OCI-LY1 (cell line): ENCODE data around the gene CDHR1.

Experiments
- H2AFZ ChIP-seq: fragments of 200-600 bp; sonication (generic), shearing (Covaris generic); 2 replicates; pipeline ENCODE4 v1.6.0; 2014; ENCODE audit warnings: antibody characterized with exemption, mild to moderate bottlenecking, low read length
- H3F3A ChIP-seq: fragments of 200-600 bp; sonication (generic), shearing (Covaris generic); 2 replicates; pipeline ENCODE4 v1.6.0; 2014; ENCODE audit warnings: mild to moderate bottlenecking, antibody characterized with exemption, low read length, moderate library complexity; ENCODE audit not compliant: insufficient read depth
- H3K27ac ChIP-seq: fragments of 200-600 bp; sonication (generic); 2 replicates; pipeline ENCODE4 v1.5.1; 2014; ENCODE audit warnings: low read length, mixed run types, mild to moderate bottlenecking, low read depth; ENCODE audit not compliant: poor library complexity, severe bottlenecking
- H3K27me3 ChIP-seq: fragments of 200-600 bp; sonication (generic); 2 replicates; pipeline ENCODE4 v1.6.0; 2014; ENCODE audit warnings: antibody characterized with exemption, mild to moderate bottlenecking, low read length, moderate library complexity; ENCODE audit not compliant: insufficient read depth
- H3K36me3 ChIP-seq: fragments of 200-600 bp; sonication (generic); 2 replicates; pipeline ENCODE4 v1.6.1; 2014; ENCODE audit warnings: mild to moderate bottlenecking, antibody characterized with exemption, low read length, moderate library complexity, mixed read lengths; ENCODE audit not compliant: insufficient read depth
- H3K4me1 ChIP-seq: fragments of 200-600 bp; sonication (generic); 2 replicates; pipeline ENCODE4 v1.5.1; 2014; ENCODE audit warnings: mild to moderate bottlenecking, low read length, moderate library complexity; ENCODE audit not compliant: insufficient read depth, severe bottlenecking
- H3K4me2 ChIP-seq: fragments of 200-600 bp; sonication (generic), shearing (Covaris generic); 2 replicates; pipeline ENCODE4 v1.6.1; 2014; ENCODE audit warnings: low read length
- H3K4me3 ChIP-seq: fragments of 200-600 bp; sonication (generic); 2 replicates; pipeline ENCODE4 v1.5.1; 2014; ENCODE audit warnings: low read length, low read depth, mild to moderate bottlenecking, mixed read lengths; ENCODE audit not compliant: poor library complexity, severe bottlenecking
- H3K79me2 ChIP-seq: fragments of 200-600 bp; shearing (Covaris generic); 2 replicates; pipeline ENCODE4 v1.6.1; 2016; ENCODE audit warnings: mixed run types, low read length, mixed read lengths; ENCODE audit not compliant: insufficient read depth
- H3K9ac ChIP-seq: fragments of 200-600 bp; sonication (generic), shearing (Covaris generic); 2 replicates; pipeline ENCODE4 v1.6.1; 2014; ENCODE audit warnings: mild to moderate bottlenecking, low read length, mixed read lengths
- H3K9me2 ChIP-seq: fragments of 200-600 bp; sonication (generic), shearing (Covaris generic); 2 replicates; pipeline ENCODE4 v1.6.1; 2014; ENCODE audit warnings: low read depth, mild to moderate bottlenecking, low read length, mixed read lengths
- H3K9me3 ChIP-seq: fragments of 200-600 bp; shearing (Covaris generic); 2 replicates; pipeline ENCODE4 v1.6.1; 2014; ENCODE audit warnings: low read length, mixed read lengths
- H4K20me1 ChIP-seq: fragments of 200-600 bp; sonication (generic), shearing (Covaris generic); 2 replicates; pipeline ENCODE4 v1.6.0; 2016; ENCODE audit warnings: mild to moderate bottlenecking, low read length; ENCODE audit not compliant: insufficient read depth
- CTCF ChIP-seq: fragments of 200-600 bp; sonication (generic), shearing (Covaris generic); IDR thresholded peaks from 2 replicates; pipeline ENCODE4 v1.5.1; 2017; ENCODE audit warnings: mild to moderate bottlenecking, antibody characterized with exemption, low read length, moderate library complexity, mixed read lengths
- EZH2 ChIP-seq: fragments of 200-600 bp; sonication (generic), shearing (Covaris generic); IDR thresholded peaks from 2 replicates; pipeline ENCODE4 v1.8.0; 2017; ENCODE audit warnings: borderline replicate concordance, mixed run types, mild to moderate bottlenecking, antibody characterized with exemption, low read length, moderate library complexity, mixed read lengths

Gene CDHR1

GRCh38 chr10:84196083-84196482 lies 1.7 kb downstream of the CDHR1 start:
- no peaks in the 10 kb centered on the region for H3F3A ChIP-seq
- H3K9me3 ChIP-seq, result no peaks in the 10 kb centered on the region
- H3K27ac ChIP-seq, result no peak overlapping the region
- no peak overlapping the region for H3K4me2 ChIP-seq
- no peaks in the 10 kb centered on the region for H3K79me2 ChIP-seq
- no peak for TF ChIP-seq EZH2
- TF ChIP-seq CTCF, result no peak
- peaks cover 6% of the 10 kb centered on the region for H3K4me1 ChIP-seq
- H3K36me3 ChIP-seq, result no peaks in the 10 kb centered on the region
- H3K9ac ChIP-seq, result no peak overlapping the region
- no peak overlapping the region for H2AFZ ChIP-seq
- H3K4me3 ChIP-seq, result no peak overlapping the region
- H3K27me3 ChIP-seq, result 0 out of 2 replicates have a peak, but pooled peaks cover 14% of the 10 kb centered on the region
- no peaks in the 10 kb centered on the region for H3K9me2 ChIP-seq
- H4K20me1 ChIP-seq, result no peaks in the 10 kb centered on the region

- Histone ChIP-seq H3K27me3 (0 out of 2 replicates have a peak, but pooled peaks cover 10% of the 10 kb centered on the region), H3F3A (no peaks in the 10 kb centered on the region), H3K36me3 (no peaks in the 10 kb centered on the region), H3K9me3 (no peaks in the 10 kb centered on the region), H3K4me3 (no peak overlapping the region), H3K9me2 (no peaks in the 10 kb centered on the region), H3K79me2 (no peaks in the 10 kb centered on the region), H4K20me1 (no peaks in the 10 kb centered on the region), H3K4me2 (no peak overlapping the region), H3K4me1 (peaks cover 6% of the 10 kb centered on the region), H3K27ac (no peak overlapping the region), H2AFZ (no peak overlapping the region), H3K9ac (no peak overlapping the region)
- TF ChIP-seq EZH2, result no peak
- no peak for TF ChIP-seq CTCF
These were observed 2.6 kb downstream of the CDHR1 start for GRCh38 chr10:84196941-84197340.

GRCh38 chr10:84197643-84198042 lies 3.3 kb downstream of the CDHR1 start:
- Histone ChIP-seq H3K4me3 (no peak overlapping the region), H3F3A (no peaks in the 10 kb centered on the region), H3K79me2 (no peaks in the 10 kb centered on the region), H3K4me2 (no peak overlapping the region), H3K27me3 (0 out of 2 replicates have a peak, but pooled peaks cover 10% of the 10 kb centered on the region), H3K9me2 (no peaks in the 10 kb centered on the region), H3K27ac (no peak overlapping the region), H3K4me1 (peaks cover 6% of the 10 kb centered on the region), H4K20me1 (no peaks in the 10 kb centered on the region), H3K9me3 (no peaks in the 10 kb centered on the region), H2AFZ (no peak overlapping the region), H3K9ac (no peak overlapping the region), H3K36me3 (no peaks in the 10 kb centered on the region)
- TF ChIP-seq CTCF (no peak), EZH2 (no peak)
